ENCODE data around the gene LILRB4.

DNA sequence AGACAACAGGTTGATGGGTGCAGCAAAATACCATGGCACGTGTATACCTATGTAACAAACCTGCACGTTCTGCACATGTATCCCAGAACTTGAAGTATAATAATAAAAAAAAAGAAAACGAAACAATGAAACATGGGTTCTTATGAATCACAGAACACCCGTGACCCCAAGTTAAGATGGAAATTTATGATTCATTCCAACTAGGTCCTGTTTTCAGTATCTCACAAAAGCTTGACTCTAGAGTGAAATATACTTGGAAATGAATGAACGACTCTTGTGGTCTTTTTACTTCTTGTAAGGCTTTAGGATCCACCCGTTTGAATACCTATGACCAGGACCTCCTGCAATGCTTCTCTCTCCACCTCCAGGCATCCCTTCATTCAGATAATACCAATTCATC lies 3.5 kb upstream of the LILRB4 start:
- TF ChIP-seq, protein P1, sequence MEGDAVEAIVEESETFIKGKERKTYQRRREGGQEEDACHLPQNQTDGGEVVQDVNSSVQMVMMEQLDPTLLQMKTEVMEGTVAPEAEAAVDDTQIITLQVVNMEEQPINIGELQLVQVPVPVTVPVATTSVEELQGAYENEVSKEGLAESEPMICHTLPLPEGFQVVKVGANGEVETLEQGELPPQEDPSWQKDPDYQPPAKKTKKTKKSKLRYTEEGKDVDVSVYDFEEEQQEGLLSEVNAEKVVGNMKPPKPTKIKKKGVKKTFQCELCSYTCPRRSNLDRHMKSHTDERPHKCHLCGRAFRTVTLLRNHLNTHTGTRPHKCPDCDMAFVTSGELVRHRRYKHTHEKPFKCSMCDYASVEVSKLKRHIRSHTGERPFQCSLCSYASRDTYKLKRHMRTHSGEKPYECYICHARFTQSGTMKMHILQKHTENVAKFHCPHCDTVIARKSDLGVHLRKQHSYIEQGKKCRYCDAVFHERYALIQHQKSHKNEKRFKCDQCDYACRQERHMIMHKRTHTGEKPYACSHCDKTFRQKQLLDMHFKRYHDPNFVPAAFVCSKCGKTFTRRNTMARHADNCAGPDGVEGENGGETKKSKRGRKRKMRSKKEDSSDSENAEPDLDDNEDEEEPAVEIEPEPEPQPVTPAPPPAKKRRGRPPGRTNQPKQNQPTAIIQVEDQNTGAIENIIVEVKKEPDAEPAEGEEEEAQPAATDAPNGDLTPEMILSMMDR (IDR thresholded peaks at IDR 0.05): no peak
- TF ChIP-seq POLR2A (IDR thresholded peaks at IDR 0.05): no peak

Measured in thyroid gland (tissue), 4 donors.